HepG2 (cell line): ENCODE results near the gene RIMBP2. TPM values are rescaled to one million over a fixed set of nuclear protein-coding genes. Genes with fewer than 3 reads are reported as not detected.

Experiments used
- ARID2 ChIP-seq: sonication (generic); formaldehyde crosslinking; IDR thresholded peaks from 2 replicates; pipeline ENCODE4 v1.8.1; 2022; ENCODE audit warnings: mild to moderate bottlenecking, missing genetic modification reagents, borderline replicate concordance
- CEBPG ChIP-seq: IDR thresholded peaks from 2 replicates; pipeline ENCODE4 v1.6.1; 2016
- CREB1 ChIP-seq, 2 experiments: fragments of 450-650 bp in 1 of 2; IDR thresholded peaks; 2 replicates each; pipeline ENCODE4 v1.6.1; 2016 to 2017; ENCODE audit warnings: control low read depth in 1 of 2, mild to moderate bottlenecking in 1 of 2, missing compliant biosample characterization in 1 of 2, missing genetic modification characterization in 1 of 2
- DR1 ChIP-seq: sonication (generic); formaldehyde crosslinking; IDR thresholded peaks from 2 replicates; pipeline ENCODE4 v1.8.0; 2021; ENCODE audit warnings: mild to moderate bottlenecking, missing genetic modification reagents, inconsistent platforms
- JARID2 ChIP-seq: sonication (generic); formaldehyde crosslinking; IDR thresholded peaks from 2 replicates; pipeline ENCODE4 v1.8.1; 2023; ENCODE audit warnings: missing genetic modification reagents, inconsistent platforms; ENCODE audit not compliant: insufficient replicate concordance
- NONO ChIP-seq, 2 experiments: fragments of 450-650 bp in 1 of 2; sonication (generic) in 1 of 2; formaldehyde crosslinking in 1 of 2; IDR thresholded peaks in 1 of 2; conservative IDR thresholded peaks in 1 of 2; 2 replicates each; pipeline versions ENCODE4 v1.6.1 to v1.8.0; 2017 to 2022; ENCODE audit warnings: mild to moderate bottlenecking in 1 of 2, missing genetic modification reagents in 1 of 2, moderate library complexity in 1 of 2
- PAX8 ChIP-seq: sonication (generic); formaldehyde crosslinking; IDR thresholded peaks from 2 replicates; pipeline ENCODE4 v1.8.0; 2022; ENCODE audit warnings: mild to moderate bottlenecking, missing genetic modification reagents, borderline replicate concordance
- PCBP1 ChIP-seq: fragments of 200-400 bp; formaldehyde crosslinking; IDR thresholded peaks from 2 replicates; pipeline ENCODE4 v1.6.1; 2017; ENCODE audit warnings: mild to moderate bottlenecking, low read depth, low read length, borderline replicate concordance
- TEAD3 ChIP-seq: optimal IDR thresholded peaks from 2 replicates; pipeline ENCODE3; 2016; ENCODE audit warnings: borderline replicate concordance
- ZFP36L2 ChIP-seq: sonication (generic); formaldehyde crosslinking; IDR thresholded peaks from 2 replicates; pipeline ENCODE4 v1.4.0; 2020; ENCODE audit warnings: missing genetic modification reagents
- ZGPAT ChIP-seq: IDR thresholded peaks from 2 replicates; pipeline ENCODE4 v1.6.1; 2016; ENCODE audit warnings: mild to moderate bottlenecking
- ZNF512B ChIP-seq: sonication (generic); formaldehyde crosslinking; IDR thresholded peaks from 2 replicates; pipeline ENCODE4 v1.5.1; 2020; ENCODE audit warnings: missing genetic modification reagents, mild to moderate bottlenecking, borderline replicate concordance
- ZNF574 ChIP-seq: sonication (generic); formaldehyde crosslinking; IDR thresholded peaks from 2 replicates; pipeline ENCODE4 v1.4.0; 2020; ENCODE audit warnings: missing genetic modification reagents
- polyA plus RNA-seq, 8 experiments: library from polyadenylated mRNA; depleted of rRNA in 3 of 8; stranded (reverse) in 7 of 8; unstranded in 1 of 8; fragments of >200 nt; fragmentation: Illumina TruSeq in 4 of 8; extraction: Trizol in 4 of 8; gene quantifications; 2 replicates each; pipeline versions ENCODE4 v1.2.1 to v1.2.3, GENCODE V29; 2011 to 2016; ENCODE audit warnings: low read depth in 4 of 8, missing spikeins in 1 of 8, mixed read lengths in 1 of 8; ENCODE audit not compliant: insufficient read depth in 1 of 8
- total RNA-seq, 5 experiments: library from RNA; depleted of rRNA; stranded (reverse); fragments of >200 nt; fragmentation: Illumina TruSeq; extraction: Trizol; gene quantifications; 2 replicates each; pipeline ENCODE4 v1.2.3, GENCODE V29; 2016; ENCODE audit warnings: low read depth in 1 of 5

RIMBP2 gene
- total and polyA plus RNA-seq, 2 of the 13 experiments (the other 11 are each of a cell fraction or from before 2014, with no cell fraction given), result 0.03 TPM; not detected in 1

- no peak for TF ChIP-seq ZNF574
- TF ChIP-seq TEAD3 (CRISPR knock-in tag), result no peak
- TF ChIP-seq NONO (IDR thresholded peaks at IDR 0.05), result 0 out of 2 replicates have a peak, but pooled peaks have one; percentile 81
- no peak for TF ChIP-seq NONO (CRISPR knock-in tag; conservative IDR thresholded peaks at IDR 0.05)
- peak; percentile 96 for TF ChIP-seq CREB1 (IDR thresholded peaks at IDR 0.05)
- TF ChIP-seq CREB1 (CRISPR knock-in tag; IDR thresholded peaks at IDR 0.05), result no peak
- no peak for TF ChIP-seq ARID2
- TF ChIP-seq ZFP36L2 (CRISPR knock-in tag), result no peak
- TF ChIP-seq JARID2, result no peak
- no peak for TF ChIP-seq ZNF512B (CRISPR knock-in tag)
- no peak for TF ChIP-seq ZGPAT (CRISPR knock-in tag)
- TF ChIP-seq CEBPG (CRISPR knock-in tag), result no peak
- TF ChIP-seq PCBP1, result no peak
- no peak for TF ChIP-seq PAX8 (CRISPR knock-in tag)
- no peak for TF ChIP-seq DR1 (CRISPR knock-in tag)
Observed at GRCh38 chr12:130583800-130584199, 132.3 kb downstream of the RIMBP2 start (continued).
